HCT116 (cell line): Measurements from ENCODE around the gene GPR26. TPM values are rescaled to one million over a fixed set of nuclear protein-coding genes. Genes with fewer than 3 reads are reported as not detected.

Experiments
- ATAC-seq: fragments of 200-7000 bp; cut with Tn5 transposase; 2 replicates; pipeline ENCODE4 v1.9.1; 2020; ENCODE audit warnings: mild to moderate bottlenecking, moderate library complexity
- BruUV-seq: library from RNA; stranded (reverse); fragments of 400-500 nt; replicated peaks from 2 replicates; lab custom pipeline; 2021; lab: Mats Ljungman, UMichigan
- CTCF ChIA-PET: fragments of 300-600 bp; sonication (Branson Sonifier 250); formaldehyde crosslinking; loops from one replicate; lab custom pipeline; 2021; ENCODE audit warnings: antibody characterized with exemption; lab: Charles Lee
- POLR2A ChIA-PET: fragments of 300-600, 350-600 bp; sonication (Branson Sonifier 250); formaldehyde crosslinking; loops from one replicate; lab custom pipeline; 2021; ENCODE audit warnings: antibody characterized with exemption; lab: Charles Lee
- RAD21 ChIA-PET, 2 experiments: fragments of 300-600 bp; sonication (Branson Sonifier 250); formaldehyde crosslinking; loops; one replicate each; lab custom pipeline; 2023; ENCODE audit warnings: low total read pairs in 2 of 2; ENCODE audit not compliant: uncharacterized antibody in 2 of 2, unreplicated experiment in 2 of 2, low non-redundant PET in 1 of 2; lab: Charles Lee
- DNase-seq: peaks from one replicate; pipeline ENCODE4 v3.0.0-alpha.2; 2010; ENCODE audit warnings: low read depth, low spot score
- H2AFZ ChIP-seq: fragments of 200-600 bp; shearing (Covaris generic), sonication (generic); 2 replicates; pipeline ENCODE4 v1.6.1; 2017; ENCODE audit warnings: low read depth, mixed run types, mixed read lengths, antibody characterized with exemption, low read length; ENCODE audit not compliant: poor library complexity, severe bottlenecking
- H3K27ac ChIP-seq: 2 replicates; pipeline ENCODE4 v1.5.1; 2012; ENCODE audit warnings: low read depth, low read length
- H3K27me3 ChIP-seq: fragments of 200-600 bp; sonication (generic); 2 replicates; pipeline ENCODE4 v1.6.1; 2016; ENCODE audit warnings: mixed run types, low read length, mixed read lengths; ENCODE audit not compliant: insufficient read depth
- H3K36me3 ChIP-seq, 2 experiments: fragments of 200-500 bp in 1 of 2; fragments of 200-600 bp in 1 of 2; sonication (Bioruptor generic) in 1 of 2; sonication (generic) in 1 of 2; 2 replicates each; pipeline versions ENCODE4 v1.5.1 to v1.6.1; 2014 to 2016; ENCODE audit warnings: low read length in 2 of 2, inconsistent platforms in 1 of 2, mixed read lengths in 1 of 2, mixed run types in 1 of 2; ENCODE audit not compliant: insufficient read depth in 2 of 2, control insufficient read depth in 1 of 2
- H3K4me1 ChIP-seq, 2 experiments: fragments of 200-600 bp in 1 of 2; sonication (generic) in 1 of 2; 2 replicates each; pipeline versions ENCODE4 v1.5.1 to v1.6.1; 2012 to 2017; ENCODE audit warnings: low read length in 2 of 2, inconsistent platforms in 1 of 2, mild to moderate bottlenecking in 1 of 2, mixed read lengths in 1 of 2, mixed run types in 1 of 2, moderate library complexity in 1 of 2; ENCODE audit not compliant: insufficient read depth in 2 of 2, control insufficient read depth in 1 of 2
- H3K4me2 ChIP-seq: fragments of 200-600 bp; sonication (generic); 2 replicates; pipeline ENCODE4 v1.6.1; 2017; ENCODE audit warnings: mixed run types, low read length, mixed read lengths
- H3K4me3 ChIP-seq, 2 experiments: fragments of 200-600 bp in 1 of 2; sonication (generic) in 1 of 2; replicated peaks in 1 of 2; 2 replicates each; pipeline ENCODE4 v1.5.1; 2011 to 2016; ENCODE audit warnings: low read length in 2 of 2, control low read depth in 1 of 2, low read depth in 1 of 2, mild to moderate bottlenecking in 1 of 2, mixed read lengths in 1 of 2, mixed run types in 1 of 2
- H3K79me2 ChIP-seq: fragments of 200-600 bp; sonication (generic); 2 replicates; pipeline ENCODE4 v1.6.1; 2017; ENCODE audit warnings: mild to moderate bottlenecking, mixed run types, low read length, moderate library complexity, mixed read lengths; ENCODE audit not compliant: insufficient read depth
- H3K9ac ChIP-seq: fragments of 200-600 bp; sonication (generic); 2 replicates; pipeline ENCODE4 v1.6.1; 2016; ENCODE audit warnings: low read length, mixed read lengths
- H3K9me2 ChIP-seq: fragments of 200-600 bp; sonication (generic), shearing (Covaris generic); 2 replicates; pipeline ENCODE4 v1.6.1; 2017; ENCODE audit warnings: mixed run types, mild to moderate bottlenecking, moderate library complexity; ENCODE audit not compliant: insufficient read depth
- H3K9me3 ChIP-seq, 2 experiments: fragments of 200-500 bp in 1 of 2; fragments of 200-600 bp in 1 of 2; sonication (Bioruptor generic) in 1 of 2; sonication (generic) in 1 of 2; 2 replicates each; pipeline ENCODE4 v1.6.1; 2014 to 2017; ENCODE audit warnings: low read length in 2 of 2, mixed read lengths in 2 of 2, inconsistent platforms in 1 of 2, low read depth in 1 of 2, mild to moderate bottlenecking in 1 of 2, mixed run types in 1 of 2, moderate library complexity in 1 of 2; ENCODE audit not compliant: control insufficient read depth in 1 of 2, insufficient read depth in 1 of 2
- H4K20me1 ChIP-seq: fragments of 200-600 bp; sonication (generic), shearing (Covaris generic); 2 replicates; pipeline ENCODE4 v1.6.1; 2017; ENCODE audit warnings: mixed run types, mild to moderate bottlenecking, moderate library complexity; ENCODE audit not compliant: insufficient read depth
- CBX3 ChIP-seq: IDR thresholded peaks from 2 replicates; pipeline ENCODE4 v1.6.1; 2012; ENCODE audit warnings: low read depth
- CEBPB ChIP-seq: IDR thresholded peaks from 2 replicates; pipeline ENCODE4 v1.6.1; 2012; ENCODE audit warnings: low read depth
- CTCF ChIP-seq, 3 experiments: fragments of 200-600 bp in 1 of 3; sonication (generic) in 1 of 3; IDR thresholded peaks in 2 of 3; conservative IDR thresholded peaks in 1 of 3; 2 replicates each; pipeline ENCODE4 v1.5.1; 2012 to 2017; ENCODE audit warnings: low read depth in 2 of 3, low read length in 2 of 3, antibody characterized with exemption in 1 of 3, borderline replicate concordance in 1 of 3, control low read depth in 1 of 3, mild to moderate bottlenecking in 1 of 3, mixed read lengths in 1 of 3, mixed run types in 1 of 3, moderate library complexity in 1 of 3; ENCODE audit not compliant: insufficient read depth in 1 of 3
- EZH2phosphoT487 ChIP-seq: fragments of 200-600 bp; IDR thresholded peaks from 2 replicates; pipeline ENCODE4 v1.6.1; 2018; ENCODE audit warnings: antibody characterized with exemption, borderline replicate concordance
- JUND ChIP-seq: IDR thresholded peaks from 2 replicates; pipeline ENCODE4 v1.6.1; 2012
- POLR2A ChIP-seq: IDR thresholded peaks from 2 replicates; pipeline ENCODE4 v1.7.0; 2011; ENCODE audit warnings: borderline replicate concordance; ENCODE audit not compliant: insufficient read depth, insufficient read length; ENCODE audit errors: extremely low read depth
- RAD21 ChIP-seq: IDR thresholded peaks from 2 replicates; pipeline ENCODE4 v1.6.1; 2012; ENCODE audit warnings: low read depth, mild to moderate bottlenecking
- TCF7L2 ChIP-seq: IDR thresholded peaks from 2 replicates; pipeline ENCODE4 v1.7.0; 2011; ENCODE audit warnings: borderline replicate concordance, inconsistent platforms; ENCODE audit not compliant: insufficient read depth, insufficient read length; ENCODE audit errors: extremely low read depth
- YY1 ChIP-seq: IDR thresholded peaks from 2 replicates; pipeline ENCODE4 v1.6.1; 2011; ENCODE audit warnings: low read length, low read depth, moderate library complexity, mild to moderate bottlenecking; ENCODE audit not compliant: insufficient replicate concordance; ENCODE audit errors: extremely low read depth
- ZNF274 ChIP-seq: fragments of 200-500 bp; sonication (Bioruptor generic); IDR thresholded peaks from 2 replicates; pipeline ENCODE4 v1.6.1; 2014; ENCODE audit warnings: mild to moderate bottlenecking, low read depth, low read length, inconsistent platforms
- intact Hi-C: fragments of 100-400 bp; cut with micrococcal nuclease; formaldehyde crosslinking; loops from 2 replicates; pipeline ENCODE4 v1.10.0; 2022
- total RNA-seq: library from RNA; stranded (reverse); gene quantifications from one replicate; pipeline ENCODE4 v1.2.1, GENCODE V29; 2021; ENCODE audit not compliant: unreplicated experiment
- TF ChIP-seq, protein P1 (sequence below): IDR thresholded peaks from 2 replicates; pipeline ENCODE4 v1.6.1; 2012

GPR26 gene
- total RNA-seq, 1 experiment from 2014 or later = not detected

DNA sequence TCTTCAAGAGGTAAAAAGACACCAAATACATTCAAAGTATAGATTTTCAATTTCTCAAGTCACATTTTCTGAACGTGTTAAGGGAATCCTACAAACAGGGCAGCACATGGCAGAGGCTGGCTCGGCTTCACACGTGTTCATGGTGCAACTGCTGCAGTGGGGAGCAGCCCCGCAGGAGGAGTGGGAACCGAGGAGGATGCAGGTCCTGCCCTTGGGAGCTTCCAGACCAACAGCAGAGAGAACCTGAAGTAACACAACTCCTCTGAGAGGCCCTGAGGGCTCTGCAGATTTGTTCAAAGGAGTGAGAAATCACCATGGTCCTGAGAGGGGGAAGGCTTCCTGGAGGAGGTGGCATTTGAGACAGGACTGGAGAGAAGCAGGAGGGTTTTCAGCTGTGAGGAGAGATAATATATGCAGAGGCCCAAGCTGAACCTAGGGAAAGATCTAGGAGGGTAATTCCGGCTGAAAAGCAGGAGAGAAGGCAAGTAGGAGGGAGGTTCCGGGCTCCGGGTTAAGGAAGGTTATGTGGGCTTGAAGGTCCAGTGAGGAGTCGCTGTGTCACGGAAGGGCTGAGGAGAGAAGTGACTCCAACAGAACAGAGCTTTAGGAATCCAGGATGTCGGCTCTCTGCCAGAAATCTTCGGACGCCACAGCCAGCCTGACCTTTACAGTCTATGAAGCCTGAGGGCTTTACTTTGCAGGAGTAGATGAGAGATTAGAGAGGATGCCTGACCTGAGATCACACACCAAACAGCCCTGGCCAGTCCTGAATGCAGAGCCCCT lies 77.5 kb downstream of the GPR26 start:
- Histone ChIP-seq H3K9ac (no peak overlapping the region), H3K27ac (no peak overlapping the region), H3K9me3 (no peaks in the 10 kb centered on the region), H3K36me3 (no peaks in the 10 kb centered on the region), H3K4me1 (no peaks in the 10 kb centered on the region), H3K4me3 (no peak overlapping the region), H3K27me3 (peaks cover 56% of the 10 kb centered on the region), H3K4me2 (no peak overlapping the region), H3K79me2 (no peaks in the 10 kb centered on the region), H4K20me1 (no peaks in the 10 kb centered on the region), H3K9me2 (no peaks in the 10 kb centered on the region), H2AFZ (no peak overlapping the region)
- CTCF ChIA-PET = no interaction called here
- ATAC-seq = no peak
- TF ChIP-seq CBX3 = no peak
- TF ChIP-seq CEBPB = no peak
- TF ChIP-seq ZNF274 = no peak
- no peak for TF ChIP-seq CTCF (IDR thresholded peaks at IDR 0.05 in 2 of 3, conservative IDR thresholded peaks at IDR 0.05 in 1 of 3; ENCODE audit: borderline replicate concordance in 1 of 3, insufficient read depth in 1 of 3, low read depth in 2 of 3, low read length in 2 of 3)
- TF ChIP-seq JUND = no peak
- no peak for TF ChIP-seq RAD21
- TF ChIP-seq EZH2phosphoT487 = no peak
- TF ChIP-seq YY1 = no peak
- TF ChIP-seq POLR2A = no peak
- TF ChIP-seq, protein P1, sequence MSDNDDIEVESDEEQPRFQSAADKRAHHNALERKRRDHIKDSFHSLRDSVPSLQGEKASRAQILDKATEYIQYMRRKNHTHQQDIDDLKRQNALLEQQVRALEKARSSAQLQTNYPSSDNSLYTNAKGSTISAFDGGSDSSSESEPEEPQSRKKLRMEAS = no peak
- no peak for TF ChIP-seq TCF7L2
- RAD21 ChIA-PET = no interaction called here
- no peak for DNase-seq
- intact Hi-C loops = no loop called here
- BruUV-seq = no TSS peak
- POLR2A ChIA-PET = no interaction called here
